Endothelial cell of hepatic sinusoid (primary cell): Measurements from ENCODE around the gene GYG1.
"Not testable (repeated sequence)": the region's sequence is repeated elsewhere in the genome, so short reads cannot be mapped to it uniquely, and the experiment has no call there.

Source experiments
- in situ Hi-C: cut with HindIII; loops from 2 replicates; pipeline ENCODE4 v1.10.0; 2017; ENCODE audit warnings: low sequenced_read_pairs

GYG1 gene

DNA sequence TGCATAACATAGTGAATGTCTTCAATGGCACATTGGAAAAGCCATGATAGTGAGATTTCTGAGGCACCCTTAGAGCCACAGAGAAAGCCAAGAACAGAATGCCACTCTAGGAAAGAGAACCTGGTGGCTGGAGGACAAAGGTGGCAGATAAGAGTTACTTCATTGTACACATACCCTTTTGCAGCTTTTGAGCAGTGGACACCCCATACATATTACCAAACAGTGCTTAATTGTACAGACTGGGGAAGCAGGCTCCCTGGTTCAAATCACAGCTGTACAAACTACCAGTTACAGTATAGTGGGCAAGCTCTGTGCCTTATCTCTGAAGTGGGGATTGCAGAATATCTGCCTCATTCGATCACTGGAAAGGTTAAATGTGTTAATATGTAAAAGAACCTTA is 10.1 kb upstream of the GYG1 start:
- in situ Hi-C loops = no loop called here

DNA sequence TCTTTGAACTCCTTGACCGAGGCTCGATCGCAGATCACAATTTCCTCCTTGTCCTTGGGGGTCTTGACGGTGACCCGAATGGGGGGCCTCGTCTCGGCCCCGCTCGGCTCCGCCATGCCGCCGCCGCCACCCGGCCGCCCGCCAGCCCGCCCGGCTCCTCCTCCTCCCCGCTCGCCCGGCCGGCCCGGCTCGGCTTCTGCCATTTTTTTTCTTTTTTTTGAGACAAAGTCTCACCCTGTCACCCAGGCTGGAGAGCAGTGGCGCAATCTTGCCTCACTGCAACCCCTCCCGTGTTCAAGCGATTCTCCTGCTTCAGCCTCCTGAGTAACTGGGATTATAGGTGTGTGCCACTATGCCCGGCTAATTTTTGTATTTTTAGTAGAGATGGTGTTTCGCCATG is 3.8 kb upstream of the GYG1 start:
- in situ Hi-C loops = not testable (repeated sequence)

DNA sequence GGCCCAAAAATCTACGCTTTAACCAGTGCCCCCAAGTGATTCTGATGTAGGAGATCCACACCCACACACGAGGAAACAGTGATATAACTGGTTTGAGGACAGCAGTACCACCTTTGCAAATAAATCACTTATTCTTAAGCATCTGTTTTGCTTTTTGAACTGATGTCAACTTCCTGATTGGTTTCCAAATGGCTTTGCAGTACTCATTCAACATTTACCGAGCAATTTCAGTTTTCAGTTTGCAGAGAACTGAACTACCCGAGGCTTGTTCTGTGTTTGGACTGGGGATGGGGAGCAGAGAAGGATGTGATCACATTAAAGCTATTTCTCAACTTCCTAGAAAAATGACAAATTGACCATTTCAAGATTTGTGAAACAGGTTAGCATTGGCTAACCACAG is 1.1 kb upstream of the GYG1 start:
- in situ Hi-C loops = no loop called here

DNA sequence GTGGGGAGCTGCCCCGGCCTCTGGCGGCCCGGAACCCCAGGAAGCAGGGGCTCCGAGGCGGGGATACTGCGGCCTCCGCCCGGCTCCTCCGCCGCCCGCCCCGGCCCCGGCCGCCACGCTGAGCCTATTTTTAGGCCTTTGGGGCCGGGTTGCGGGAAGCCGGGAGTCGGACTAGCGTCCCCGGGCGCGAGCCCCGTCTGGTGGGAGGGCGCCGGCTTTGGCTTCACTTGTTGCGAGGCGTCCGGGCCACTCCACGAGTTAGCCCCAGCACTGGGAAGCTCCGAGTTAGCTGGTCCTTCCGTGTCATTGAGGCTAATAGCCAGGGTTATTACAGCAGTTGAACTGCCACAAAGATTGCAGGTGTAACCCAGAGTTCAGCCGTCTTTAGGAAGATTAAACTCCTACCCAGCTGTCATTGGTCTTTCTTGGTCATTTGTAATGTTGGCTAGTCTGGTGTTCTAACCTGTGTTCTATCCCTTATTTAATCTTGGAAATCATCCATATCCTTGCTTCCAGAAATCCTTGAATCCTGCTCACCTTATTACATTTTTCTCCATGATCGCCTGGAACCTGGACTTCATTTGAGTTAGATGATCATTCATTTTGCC is 791 bp downstream of the GYG1 start:
- in situ Hi-C loops = no loop called here

DNA sequence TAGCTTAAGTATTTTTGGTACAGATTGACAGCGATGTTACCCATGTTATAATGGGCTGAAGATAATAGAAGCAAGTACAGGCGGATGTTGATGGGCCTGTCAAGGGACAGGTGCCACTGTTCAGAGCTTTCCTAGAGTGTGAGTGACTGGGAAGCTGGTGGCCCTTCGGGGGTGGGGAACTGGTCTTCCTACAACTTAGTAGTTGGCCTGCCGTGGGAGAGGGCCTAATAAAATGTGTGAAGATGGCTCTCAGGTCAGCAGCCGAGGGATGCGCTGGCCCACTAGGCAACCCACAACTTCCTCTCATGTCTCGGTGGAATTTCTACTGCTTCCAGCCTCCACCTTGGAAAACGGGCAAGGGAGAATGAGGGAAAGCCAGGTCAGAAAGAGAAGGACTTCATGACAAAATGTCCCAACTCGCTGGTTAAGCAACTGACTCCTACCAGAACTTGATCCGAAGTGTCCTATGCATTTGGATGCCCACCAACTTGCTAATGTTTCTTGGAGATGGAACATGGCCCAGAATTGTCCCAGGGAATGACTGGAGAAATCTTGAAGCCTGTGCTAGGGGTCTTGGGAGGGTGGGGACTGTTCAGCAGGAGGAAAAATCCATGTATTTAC is 1.4 kb downstream of the GYG1 start:
- in situ Hi-C loops = no loop called here

DNA sequence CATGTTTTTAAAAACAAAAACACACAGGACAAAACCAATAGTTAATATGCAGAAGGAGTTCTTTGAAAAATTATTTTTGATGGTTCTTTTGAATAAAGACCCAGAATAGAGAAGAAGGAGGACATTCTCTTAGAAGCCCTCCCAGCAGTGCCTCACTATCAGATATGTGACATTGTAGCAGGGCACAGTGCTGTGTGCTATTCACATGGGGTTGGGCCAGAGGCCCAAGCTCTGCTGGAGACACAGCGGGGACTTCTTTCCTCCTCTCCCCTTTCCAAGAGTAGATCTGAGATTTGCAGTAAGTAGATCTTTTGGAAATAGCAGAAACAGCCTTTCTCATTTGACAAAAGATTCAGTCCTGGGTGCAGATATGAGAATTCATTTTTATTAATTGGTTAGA is 6.3 kb downstream of the GYG1 start:
- in situ Hi-C loops = no loop called here

DNA sequence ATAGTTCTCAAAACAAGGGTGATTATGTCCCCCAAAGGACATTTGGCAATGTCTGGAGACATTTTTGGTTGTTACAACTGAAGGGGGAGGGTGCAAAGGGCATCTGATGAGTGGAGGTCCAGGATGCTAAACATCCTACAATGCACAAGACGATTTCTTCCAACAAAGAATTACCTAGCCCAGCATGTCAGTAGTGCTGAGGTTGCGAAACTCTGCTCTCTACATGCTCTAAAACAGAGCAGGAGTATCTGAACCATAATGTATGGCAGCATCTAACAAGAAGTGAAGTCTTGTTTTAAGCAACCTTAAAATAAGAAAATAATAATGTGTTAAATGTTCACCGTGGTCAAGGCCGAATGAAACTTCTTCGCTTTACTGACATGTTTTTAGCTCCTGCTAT is 7.0 kb downstream of the GYG1 start:
- in situ Hi-C loops = no loop called here

DNA sequence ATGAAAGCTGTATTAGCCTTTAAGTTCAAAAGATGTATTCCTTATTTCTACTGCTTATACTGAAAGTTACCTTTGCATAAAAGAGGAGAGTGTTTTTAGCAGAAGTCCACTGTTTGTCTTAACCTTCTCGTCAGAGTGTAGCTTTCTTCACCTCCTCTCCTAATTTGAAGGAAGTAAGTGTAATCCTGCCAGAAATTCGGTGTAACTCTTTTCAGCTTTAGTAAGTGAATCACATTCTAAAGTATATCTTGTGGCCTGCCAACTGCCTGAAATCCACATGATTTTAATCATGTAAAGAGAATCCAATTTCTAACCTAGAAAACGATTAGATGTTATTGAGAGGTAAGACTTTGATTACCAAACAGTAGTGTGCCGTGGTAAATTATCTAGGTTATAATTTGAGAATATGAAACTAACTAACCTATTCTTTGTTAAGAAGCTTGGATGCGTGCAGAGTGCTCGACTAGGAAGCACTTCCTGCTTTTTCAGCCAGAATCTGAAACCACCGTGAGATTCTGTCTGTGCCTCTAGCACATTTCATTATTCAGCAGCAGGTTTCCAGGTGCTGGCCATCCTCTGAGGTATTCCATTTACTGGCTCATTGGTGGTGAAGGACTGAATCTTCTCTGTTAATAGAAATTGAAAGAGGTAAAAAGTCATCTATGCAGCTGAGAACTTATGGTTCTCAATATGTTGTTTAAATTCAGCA is 7.5 kb downstream of the GYG1 start:
- in situ Hi-C loops = no loop called here

DNA sequence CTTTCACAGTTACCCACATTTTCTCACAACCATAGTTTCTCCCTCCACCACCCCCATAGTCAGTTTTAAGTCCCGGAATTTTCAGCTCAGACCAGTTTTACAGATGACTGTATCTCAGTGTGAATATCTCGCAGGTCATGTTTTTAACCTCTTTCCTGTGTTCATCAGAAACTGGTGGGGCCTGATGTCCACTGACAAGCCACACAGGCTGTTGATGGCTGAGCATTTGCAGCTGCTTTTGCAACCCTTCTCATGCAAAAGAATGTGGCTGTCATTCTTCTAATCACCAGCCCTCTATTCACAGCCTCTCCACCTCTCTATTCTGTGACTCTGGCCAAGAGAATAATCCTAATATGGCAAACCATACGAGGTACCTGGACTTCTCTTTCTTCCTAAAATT is 8.5 kb downstream of the GYG1 start:
- in situ Hi-C loops = no loop called here

DNA sequence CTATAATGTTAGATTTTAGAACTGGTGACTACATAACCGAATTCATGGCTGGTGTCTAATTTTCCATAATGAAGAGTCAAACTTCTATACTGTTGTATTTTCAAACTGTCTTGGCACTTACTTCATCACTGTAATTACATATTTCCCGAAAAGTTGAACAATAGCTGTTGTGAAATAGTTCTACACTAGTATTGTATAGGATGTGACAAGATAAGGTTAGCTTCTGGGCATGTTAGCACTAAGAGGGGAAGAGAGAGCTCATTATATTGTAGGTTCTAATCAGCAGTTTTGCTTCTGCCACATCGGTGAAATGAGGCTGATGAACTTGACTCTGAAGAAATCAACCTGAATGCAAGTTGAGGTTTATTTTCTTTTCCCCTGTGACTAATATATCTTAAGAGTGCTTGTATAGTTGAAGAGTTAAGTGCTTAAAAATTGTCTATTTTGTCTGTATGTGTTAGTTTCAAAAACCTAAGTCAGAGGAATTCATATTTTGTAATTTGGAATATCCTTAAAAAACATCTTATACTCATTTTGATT is 8.9 kb downstream of the GYG1 start:
- in situ Hi-C loops = no loop called here

DNA sequence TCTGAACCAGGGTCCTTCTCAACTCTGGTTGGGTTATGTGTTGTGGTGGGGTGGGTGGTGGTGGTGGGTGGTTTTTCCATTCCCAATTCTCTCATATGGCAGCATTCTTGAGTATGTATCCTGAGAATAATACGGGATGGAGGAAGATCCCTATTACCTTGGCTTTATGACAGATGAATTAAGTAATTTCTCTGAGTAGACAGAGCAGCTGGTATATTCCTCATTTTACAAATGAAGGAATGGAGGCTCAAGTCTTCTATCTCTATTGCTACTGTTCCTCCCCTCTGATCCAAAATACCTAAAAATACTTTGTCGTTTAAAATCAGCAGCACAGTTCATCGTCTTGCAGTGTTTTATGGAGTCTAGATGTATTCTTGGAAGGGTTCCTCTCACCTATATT is 10.4 kb downstream of the GYG1 start:
- in situ Hi-C loops = no loop called here

DNA sequence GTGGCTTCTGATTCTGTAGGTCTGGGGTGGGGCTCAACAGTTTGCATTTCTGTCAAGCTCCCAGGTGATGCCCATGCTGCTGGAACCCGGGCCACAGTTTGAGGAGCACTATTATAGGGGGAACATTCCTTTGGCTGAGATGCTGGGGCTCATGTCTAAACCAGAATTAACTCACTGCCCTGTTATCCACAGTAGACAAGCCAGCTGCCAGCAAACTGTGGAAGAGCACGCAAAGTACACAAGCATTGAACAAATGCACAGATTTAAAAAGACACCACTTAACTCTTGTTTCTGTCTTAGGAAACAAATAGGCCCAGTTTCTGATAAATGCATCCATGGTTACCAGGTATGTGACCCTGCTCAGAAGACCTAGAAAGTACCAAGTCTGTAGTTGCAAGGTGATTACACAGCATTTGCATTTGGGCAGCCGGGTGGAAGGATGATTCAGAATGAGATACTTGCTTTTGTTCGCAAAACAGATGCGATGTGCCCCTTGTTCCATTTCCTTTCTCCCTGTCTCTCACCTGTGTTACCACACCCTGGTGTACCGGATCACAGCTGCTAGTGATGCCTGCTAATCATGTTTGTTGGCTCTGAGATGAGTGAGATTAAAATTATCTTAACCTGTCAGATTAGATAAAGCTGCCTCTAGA is 12.4 kb downstream of the GYG1 start:
- in situ Hi-C loops = no loop called here

DNA sequence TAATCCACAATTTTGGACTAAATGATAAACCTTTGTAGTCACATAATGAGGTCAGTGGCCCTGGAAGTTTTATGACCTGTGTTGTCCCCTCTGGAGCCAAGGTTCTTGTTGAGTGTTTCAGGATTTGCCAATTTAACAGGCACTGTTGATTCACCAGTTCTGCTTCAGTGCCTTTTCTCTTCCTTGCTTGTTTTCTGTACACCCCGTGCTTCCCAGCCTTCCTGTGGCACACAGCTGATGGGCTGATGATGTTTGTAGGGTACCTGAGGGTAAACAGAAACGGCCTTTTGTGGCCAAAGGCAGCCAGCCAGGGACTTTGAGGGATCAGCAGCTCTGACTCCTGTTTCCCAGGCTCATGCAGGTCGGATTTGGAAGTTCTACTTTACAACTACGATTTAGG is 13.3 kb downstream of the GYG1 start:
- in situ Hi-C loops = no loop called here

DNA sequence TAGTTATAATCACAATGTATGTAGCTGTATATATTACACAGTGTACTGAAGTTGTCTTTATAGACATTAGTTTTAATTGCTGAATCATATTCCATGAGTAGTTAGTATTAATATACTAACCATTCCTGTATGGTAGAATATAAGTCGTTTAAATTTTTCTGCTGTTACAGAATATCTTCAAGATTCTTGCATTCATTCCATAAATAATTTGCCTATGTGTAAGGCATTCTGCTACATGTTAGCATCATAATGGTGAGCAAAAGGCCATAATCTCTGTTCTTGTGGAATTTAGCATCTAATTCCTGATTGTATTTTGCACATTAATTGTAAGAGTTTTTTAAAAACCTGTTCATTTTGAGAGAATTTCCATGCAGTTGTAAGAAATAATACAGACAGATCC is 14.1 kb downstream of the GYG1 start:
- in situ Hi-C loops = no loop called here

DNA sequence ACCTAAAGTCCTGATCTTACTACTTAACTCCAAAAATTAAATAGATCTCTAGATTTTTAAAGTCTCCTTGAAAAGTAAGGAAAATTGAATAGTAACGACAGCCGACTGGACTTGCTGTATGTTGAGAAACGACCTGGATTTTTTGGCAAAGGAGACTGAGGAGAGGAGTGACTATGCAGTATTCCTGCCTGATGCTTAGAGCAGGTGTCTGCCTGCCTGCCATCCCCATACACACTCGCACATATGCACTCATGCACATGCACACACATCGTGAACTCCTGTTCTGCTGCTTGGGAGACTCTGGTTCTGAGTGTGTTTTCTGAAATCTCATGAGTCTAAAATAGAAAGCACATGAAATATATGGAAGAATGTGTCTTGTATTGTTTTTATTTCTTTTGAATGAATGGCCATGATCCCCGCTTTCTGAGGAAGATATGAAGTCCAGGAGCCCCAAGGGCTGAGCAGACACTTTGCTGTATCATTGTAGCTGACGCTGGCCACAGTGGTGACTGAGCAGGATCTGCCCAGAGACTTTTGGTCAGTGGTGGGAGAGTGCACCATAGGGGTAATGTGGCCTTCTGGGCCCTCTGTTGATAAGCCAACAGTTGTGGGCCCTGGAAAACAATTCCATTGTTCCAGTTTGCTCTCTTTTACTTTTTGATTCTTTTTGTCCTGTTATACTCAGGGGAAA is 16.4 kb downstream of the GYG1 start:
- in situ Hi-C loops = no loop called here

DNA sequence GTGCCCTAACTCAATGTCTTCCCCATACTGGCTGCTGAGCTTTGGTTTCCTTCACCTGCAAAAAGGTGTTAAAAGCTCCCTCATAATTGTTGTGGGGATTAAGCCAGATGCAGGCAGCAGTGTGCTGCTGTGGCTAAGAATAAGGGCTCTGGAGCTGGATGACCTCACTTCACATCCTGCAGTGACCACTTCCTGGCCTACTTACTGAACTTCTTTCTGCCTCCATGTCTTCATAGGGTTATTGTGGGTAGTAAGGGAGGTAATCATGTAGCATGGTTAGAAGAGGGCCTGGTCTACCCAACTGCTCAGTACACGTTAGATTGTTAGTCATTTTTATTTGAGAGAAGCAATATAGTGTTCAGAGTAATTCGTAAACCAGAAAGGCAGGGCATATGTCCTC is 18.4 kb downstream of the GYG1 start:
- in situ Hi-C loops = loop anchor here (5.0 kb wide), 1 partner anchor 57 kb away; no protein-coding TSS in a partner anchor

DNA sequence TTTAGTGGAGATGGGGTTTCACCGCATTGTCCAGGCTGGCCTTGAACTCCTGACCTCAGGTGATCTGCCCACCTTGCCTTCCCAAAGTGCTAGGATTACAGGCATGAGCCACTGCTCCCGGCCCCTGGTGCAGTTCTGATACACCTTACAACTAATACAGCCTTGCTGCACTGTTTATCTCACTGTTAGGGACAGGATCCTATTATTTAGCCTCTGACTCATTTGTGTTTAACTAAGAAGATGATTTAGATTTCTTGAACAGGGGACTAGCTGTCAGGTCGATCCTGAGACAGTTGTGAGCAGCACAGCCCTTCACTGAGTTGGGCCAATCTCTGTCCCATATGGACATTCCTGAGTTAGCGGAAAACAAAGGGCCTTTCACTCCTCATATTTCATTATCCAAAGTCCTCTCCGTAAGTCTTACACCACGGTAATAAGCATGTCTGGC is 19.2 kb downstream of the GYG1 start:
- in situ Hi-C loops = loop anchor here (5.0 kb wide), 1 partner anchor 58 kb away; no protein-coding TSS in a partner anchor

DNA sequence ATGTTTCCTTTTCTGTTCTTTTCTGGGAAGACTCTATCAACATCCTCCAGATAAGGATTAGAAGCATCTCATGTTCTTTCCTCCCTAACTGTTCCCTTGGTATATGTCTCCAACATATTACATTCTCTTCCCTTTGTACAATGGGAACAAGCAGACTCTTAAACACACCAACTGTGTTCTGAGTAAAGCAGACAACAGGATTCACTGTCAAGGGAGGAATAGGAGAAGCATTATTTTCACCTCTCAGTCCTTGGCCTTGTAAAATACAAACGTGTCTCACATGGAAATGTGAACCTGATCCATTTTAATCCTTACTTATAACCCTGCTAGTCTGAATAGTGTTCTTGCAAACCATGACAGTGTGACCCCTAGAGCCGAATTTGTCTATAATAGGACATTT is 19.6 kb downstream of the GYG1 start:
- in situ Hi-C loops = loop anchor here (5.0 kb wide), 1 partner anchor 59 kb away; no protein-coding TSS in a partner anchor

DNA sequence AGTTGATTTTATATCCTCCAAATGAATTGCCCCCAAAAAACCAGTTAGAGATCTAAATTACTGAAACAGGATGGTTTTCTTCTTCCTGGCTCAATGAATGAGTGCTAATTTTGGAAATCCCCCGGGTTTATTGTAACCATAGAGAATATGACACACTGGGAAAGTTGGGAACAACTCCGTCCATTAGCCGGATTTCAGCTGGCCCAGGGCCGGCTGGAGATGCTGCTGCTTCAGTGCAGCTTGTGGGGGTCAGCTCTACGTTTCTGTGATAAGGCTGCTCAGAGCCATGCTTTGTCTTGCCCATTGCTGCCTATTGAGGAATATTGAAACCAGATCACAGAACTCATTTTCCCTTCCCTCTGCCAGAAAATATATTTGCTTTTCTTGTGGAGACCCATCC is 20.3 kb downstream of the GYG1 start:
- in situ Hi-C loops = loop anchor here (5.0 kb wide), 1 partner anchor 59 kb away; no protein-coding TSS in a partner anchor

DNA sequence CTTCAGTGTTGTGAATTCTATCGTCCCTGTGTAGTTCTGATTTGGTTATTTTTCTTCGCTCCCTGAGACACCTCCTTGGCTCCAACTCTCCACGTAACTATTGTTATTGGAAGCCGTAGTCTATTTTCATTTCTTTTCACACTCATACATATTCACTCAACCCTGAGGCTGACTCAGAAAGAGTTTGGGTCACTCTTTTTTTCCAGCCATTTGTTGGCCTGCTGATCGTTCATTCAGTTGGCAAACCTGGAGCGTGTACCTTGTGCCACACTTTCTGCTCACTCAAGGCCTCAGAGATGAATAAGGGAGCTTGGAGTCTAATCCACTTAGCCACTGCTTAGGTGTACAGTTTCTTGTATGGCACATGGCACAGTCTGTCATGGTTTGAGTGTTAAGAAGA is 22.4 kb downstream of the GYG1 start:
- in situ Hi-C loops = loop anchor here (5.0 kb wide), 1 partner anchor 61 kb away; no protein-coding TSS in a partner anchor

DNA sequence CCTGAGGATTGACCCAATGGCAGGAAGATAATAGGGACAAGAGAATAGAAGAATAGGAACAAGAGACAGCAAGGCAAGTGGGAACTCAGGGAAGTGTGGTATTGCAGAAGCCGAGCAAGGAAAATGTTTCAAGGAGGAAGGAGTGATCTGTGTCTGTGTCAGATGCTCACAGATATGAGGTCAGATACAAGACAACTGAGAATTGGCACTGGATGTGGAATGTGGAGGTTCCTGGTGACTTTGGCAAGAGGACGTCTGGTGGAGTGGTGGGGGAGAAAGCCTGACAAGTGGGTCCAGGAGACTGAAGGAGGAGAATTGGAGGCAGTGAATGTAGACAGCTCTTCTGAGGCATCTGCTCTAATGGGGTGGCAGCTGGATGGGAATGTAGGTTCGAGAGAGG is 24.1 kb downstream of the GYG1 start:
- in situ Hi-C loops = no loop called here
